ENCODE results near the gene APOA4.

DNA sequence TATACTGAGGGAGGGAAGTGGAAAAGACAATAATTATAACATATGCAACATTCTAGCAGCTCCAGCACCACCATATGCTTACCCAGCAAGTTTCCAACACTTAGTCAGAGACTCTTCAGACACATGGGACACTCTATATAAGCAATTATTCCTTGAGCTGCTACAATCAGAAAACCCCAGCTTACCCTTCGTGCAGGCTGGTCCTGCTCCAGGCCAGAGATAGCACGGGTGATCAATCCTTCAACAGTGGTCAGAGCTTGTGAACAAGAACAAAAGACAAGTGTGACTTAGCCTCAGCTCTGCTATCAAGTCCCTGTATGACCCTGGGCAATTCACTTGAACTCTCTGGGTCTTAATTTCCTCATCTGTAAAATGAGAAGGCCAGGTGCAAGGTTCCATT lies 36.8 kb downstream of the APOA4 start:
- TF ChIP-seq, protein P1, sequence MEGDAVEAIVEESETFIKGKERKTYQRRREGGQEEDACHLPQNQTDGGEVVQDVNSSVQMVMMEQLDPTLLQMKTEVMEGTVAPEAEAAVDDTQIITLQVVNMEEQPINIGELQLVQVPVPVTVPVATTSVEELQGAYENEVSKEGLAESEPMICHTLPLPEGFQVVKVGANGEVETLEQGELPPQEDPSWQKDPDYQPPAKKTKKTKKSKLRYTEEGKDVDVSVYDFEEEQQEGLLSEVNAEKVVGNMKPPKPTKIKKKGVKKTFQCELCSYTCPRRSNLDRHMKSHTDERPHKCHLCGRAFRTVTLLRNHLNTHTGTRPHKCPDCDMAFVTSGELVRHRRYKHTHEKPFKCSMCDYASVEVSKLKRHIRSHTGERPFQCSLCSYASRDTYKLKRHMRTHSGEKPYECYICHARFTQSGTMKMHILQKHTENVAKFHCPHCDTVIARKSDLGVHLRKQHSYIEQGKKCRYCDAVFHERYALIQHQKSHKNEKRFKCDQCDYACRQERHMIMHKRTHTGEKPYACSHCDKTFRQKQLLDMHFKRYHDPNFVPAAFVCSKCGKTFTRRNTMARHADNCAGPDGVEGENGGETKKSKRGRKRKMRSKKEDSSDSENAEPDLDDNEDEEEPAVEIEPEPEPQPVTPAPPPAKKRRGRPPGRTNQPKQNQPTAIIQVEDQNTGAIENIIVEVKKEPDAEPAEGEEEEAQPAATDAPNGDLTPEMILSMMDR (IDR thresholded peaks at IDR 0.05): no peak
- TF ChIP-seq POLR2A (IDR thresholded peaks at IDR 0.05): no peak

All from uterus (tissue), 2 donors.